ENCODE data around the gene SH3RF1. TPM values are rescaled to one million over a fixed set of nuclear protein-coding genes. Genes with fewer than 3 reads are reported as not detected.

The SH3RF1 gene
- total RNA-seq, 1 donor from 2014 or later: 25.6 TPM

- Histone ChIP-seq H3K27me3 (ENCODE audit: control insufficient read depth, insufficient read depth, low read length) (no peaks in the 10 kb centered on the region), H3K4me3 (ENCODE audit: low read depth, low read length) (no peak overlapping the region), H3K36me3 (ENCODE audit: control insufficient read depth, insufficient read depth, low read length) (no peaks in the 10 kb centered on the region)
- no peak for TF ChIP-seq CTCF (IDR thresholded peaks at IDR 0.05; ENCODE audit: insufficient read depth, low read length, poor library complexity, severe bottlenecking)
- DNase-seq (ENCODE audit: low read depth): no peak
Measured at GRCh38 chr4:169174247-169174646, 96.5 kb downstream of the SH3RF1 start.

- no peak for DNase-seq (ENCODE audit: low read depth)
- no peaks in the 10 kb centered on the region for H3K36me3 ChIP-seq (ENCODE audit: control insufficient read depth, insufficient read depth, low read length)
- no peaks in the 10 kb centered on the region for H3K27me3 ChIP-seq (ENCODE audit: control insufficient read depth, insufficient read depth, low read length)
- H3K4me3 ChIP-seq (ENCODE audit: low read depth, low read length): no peak overlapping the region
- TF ChIP-seq CTCF (IDR thresholded peaks at IDR 0.05; ENCODE audit: insufficient read depth, low read length, poor library complexity, severe bottlenecking): no peak
Measured at GRCh38 chr4:169167957-169168858, 102.5 kb downstream of the SH3RF1 start.

- no peak overlapping the region for H3K4me3 ChIP-seq (ENCODE audit: low read depth, low read length)
- DNase-seq (ENCODE audit: low read depth): no peak
- H3K27me3 ChIP-seq (ENCODE audit: control insufficient read depth, insufficient read depth, low read length): no peaks in the 10 kb centered on the region
- H3K36me3 ChIP-seq (ENCODE audit: control insufficient read depth, insufficient read depth, low read length): no peaks in the 10 kb centered on the region
- TF ChIP-seq CTCF (IDR thresholded peaks at IDR 0.05; ENCODE audit: insufficient read depth, low read length, poor library complexity, severe bottlenecking): no peak
Measured at GRCh38 chr4:169164669-169165415, 105.9 kb downstream of the SH3RF1 start.

GRCh38 chr4:169163947-169164668 is 106.6 kb downstream of the SH3RF1 start:
- no peak for TF ChIP-seq CTCF (IDR thresholded peaks at IDR 0.05; ENCODE audit: insufficient read depth, low read length, poor library complexity, severe bottlenecking)
- no peaks in the 10 kb centered on the region for H3K36me3 ChIP-seq (ENCODE audit: control insufficient read depth, insufficient read depth, low read length)
- no peak overlapping the region for H3K4me3 ChIP-seq (ENCODE audit: low read depth, low read length)
- no peaks in the 10 kb centered on the region for H3K27me3 ChIP-seq (ENCODE audit: control insufficient read depth, insufficient read depth, low read length)
- no peak for DNase-seq (ENCODE audit: low read depth)

- no peaks in the 10 kb centered on the region for H3K27me3 ChIP-seq (ENCODE audit: control insufficient read depth, insufficient read depth, low read length)
Measured at GRCh38 chr4:169163495-169163894, 107.3 kb downstream of the SH3RF1 start.

More at GRCh38 chr4:169163495-169163894, 107.3 kb downstream of the SH3RF1 start:
- no peak for TF ChIP-seq CTCF (IDR thresholded peaks at IDR 0.05; ENCODE audit: insufficient read depth, low read length, poor library complexity, severe bottlenecking)
- H3K4me3 ChIP-seq (ENCODE audit: low read depth, low read length): no peak overlapping the region
- DNase-seq (ENCODE audit: low read depth): no peak
- H3K36me3 ChIP-seq (ENCODE audit: control insufficient read depth, insufficient read depth, low read length): no peaks in the 10 kb centered on the region

Data from kidney epithelial cell (primary cell).